ENCODE data around the gene GLRX3.

GLRX3 gene

DNA sequence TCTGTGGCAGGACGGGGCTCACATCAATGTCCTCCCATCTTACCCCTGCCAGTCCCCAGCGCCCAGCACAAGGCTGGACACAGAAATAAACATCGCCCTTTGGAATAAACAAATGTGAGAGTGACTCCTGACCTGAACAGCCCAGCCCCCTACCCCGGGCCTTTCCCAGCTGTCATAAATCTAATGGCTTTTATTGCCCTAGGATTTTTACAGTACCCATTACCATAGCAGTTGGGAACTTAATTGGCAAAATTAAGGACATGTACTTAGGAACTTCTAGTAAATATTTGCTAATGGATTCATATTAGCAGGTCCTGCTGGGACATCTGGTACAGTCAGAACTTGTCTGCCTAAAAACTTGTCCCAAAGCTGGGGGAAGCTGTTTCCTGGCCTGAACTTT lies 76.6 kb downstream of the GLRX3 start:
- ChIA-PET POLR2A (interaction anchor here (0.6 kb wide), 1 partner anchor 203 kb away, joined by 4 read pairs; no protein-coding TSS in a partner anchor), CTCF (no interaction called here)
- no peaks in the 10 kb centered on the region for H3K4me1 ChIP-seq (ENCODE audit: control insufficient read depth, insufficient read depth, low read length)
- H3K9me3 ChIP-seq (ENCODE audit: control insufficient read depth, insufficient read depth, low read depth, low read length) = no peaks in the 10 kb centered on the region
- TF ChIP-seq BCL11A (tag by site-specific recombination; IDR thresholded peaks at IDR 0.05; ENCODE audit: low read depth) (no peak), ZNF24 (tag by site-specific recombination; IDR thresholded peaks at IDR 0.05) (no peak), ZNF473 (tag by site-specific recombination; IDR thresholded peaks at IDR 0.05) (no peak), SETDB1 (IDR thresholded peaks at IDR 0.05; ENCODE audit: insufficient read length, low read length) (no peak)
- TF ChIP-seq, protein P1, sequence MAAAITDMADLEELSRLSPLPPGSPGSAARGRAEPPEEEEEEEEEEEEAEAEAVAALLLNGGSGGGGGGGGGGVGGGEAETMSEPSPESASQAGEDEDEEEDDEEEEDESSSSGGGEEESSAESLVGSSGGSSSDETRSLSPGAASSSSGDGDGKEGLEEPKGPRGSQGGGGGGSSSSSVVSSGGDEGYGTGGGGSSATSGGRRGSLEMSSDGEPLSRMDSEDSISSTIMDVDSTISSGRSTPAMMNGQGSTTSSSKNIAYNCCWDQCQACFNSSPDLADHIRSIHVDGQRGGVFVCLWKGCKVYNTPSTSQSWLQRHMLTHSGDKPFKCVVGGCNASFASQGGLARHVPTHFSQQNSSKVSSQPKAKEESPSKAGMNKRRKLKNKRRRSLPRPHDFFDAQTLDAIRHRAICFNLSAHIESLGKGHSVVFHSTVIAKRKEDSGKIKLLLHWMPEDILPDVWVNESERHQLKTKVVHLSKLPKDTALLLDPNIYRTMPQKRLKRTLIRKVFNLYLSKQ (tag by site-specific recombination; IDR thresholded peaks at IDR 0.05; ENCODE audit: borderline replicate concordance) = no peak
- TF ChIP-seq, protein P2, sequence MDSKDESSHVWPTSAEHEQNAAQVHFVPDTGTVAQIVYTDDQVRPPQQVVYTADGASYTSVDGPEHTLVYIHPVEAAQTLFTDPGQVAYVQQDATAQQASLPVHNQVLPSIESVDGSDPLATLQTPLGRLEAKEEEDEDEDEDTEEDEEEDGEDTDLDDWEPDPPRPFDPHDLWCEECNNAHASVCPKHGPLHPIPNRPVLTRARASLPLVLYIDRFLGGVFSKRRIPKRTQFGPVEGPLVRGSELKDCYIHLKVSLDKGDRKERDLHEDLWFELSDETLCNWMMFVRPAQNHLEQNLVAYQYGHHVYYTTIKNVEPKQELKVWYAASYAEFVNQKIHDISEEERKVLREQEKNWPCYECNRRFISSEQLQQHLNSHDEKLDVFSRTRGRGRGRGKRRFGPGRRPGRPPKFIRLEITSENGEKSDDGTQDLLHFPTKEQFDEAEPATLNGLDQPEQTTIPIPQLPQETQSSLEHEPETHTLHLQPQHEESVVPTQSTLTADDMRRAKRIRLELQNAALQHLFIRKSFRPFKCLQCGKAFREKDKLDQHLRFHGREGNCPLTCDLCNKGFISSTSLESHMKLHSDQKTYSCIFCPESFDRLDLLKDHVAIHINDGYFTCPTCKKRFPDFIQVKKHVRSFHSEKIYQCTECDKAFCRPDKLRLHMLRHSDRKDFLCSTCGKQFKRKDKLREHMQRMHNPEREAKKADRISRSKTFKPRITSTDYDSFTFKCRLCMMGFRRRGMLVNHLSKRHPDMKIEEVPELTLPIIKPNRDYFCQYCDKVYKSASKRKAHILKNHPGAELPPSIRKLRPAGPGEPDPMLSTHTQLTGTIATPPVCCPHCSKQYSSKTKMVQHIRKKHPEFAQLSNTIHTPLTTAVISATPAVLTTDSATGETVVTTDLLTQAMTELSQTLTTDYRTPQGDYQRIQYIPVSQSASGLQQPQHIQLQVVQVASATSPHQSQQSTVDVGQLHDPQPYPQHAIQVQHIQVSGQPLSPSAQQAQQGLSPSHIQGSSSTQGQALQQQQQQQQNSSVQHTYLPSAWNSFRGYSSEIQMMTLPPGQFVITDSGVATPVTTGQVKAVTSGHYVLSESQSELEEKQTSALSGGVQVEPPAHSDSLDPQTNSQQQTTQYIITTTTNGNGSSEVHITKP (tag by site-specific recombination; IDR thresholded peaks at IDR 0.05) = no peak
- no peak overlapping the region for H3K4me3 ChIP-seq (ENCODE audit: low read depth, low read length)
- no peaks in the 10 kb centered on the region for H3K36me3 ChIP-seq (ENCODE audit: control insufficient read depth in 2 of 2, insufficient read depth in 1 of 2, low read length in 2 of 2)
- no peak overlapping the region for H3K27ac ChIP-seq (ENCODE audit: extremely low read depth, low read depth, low read length)

DNA sequence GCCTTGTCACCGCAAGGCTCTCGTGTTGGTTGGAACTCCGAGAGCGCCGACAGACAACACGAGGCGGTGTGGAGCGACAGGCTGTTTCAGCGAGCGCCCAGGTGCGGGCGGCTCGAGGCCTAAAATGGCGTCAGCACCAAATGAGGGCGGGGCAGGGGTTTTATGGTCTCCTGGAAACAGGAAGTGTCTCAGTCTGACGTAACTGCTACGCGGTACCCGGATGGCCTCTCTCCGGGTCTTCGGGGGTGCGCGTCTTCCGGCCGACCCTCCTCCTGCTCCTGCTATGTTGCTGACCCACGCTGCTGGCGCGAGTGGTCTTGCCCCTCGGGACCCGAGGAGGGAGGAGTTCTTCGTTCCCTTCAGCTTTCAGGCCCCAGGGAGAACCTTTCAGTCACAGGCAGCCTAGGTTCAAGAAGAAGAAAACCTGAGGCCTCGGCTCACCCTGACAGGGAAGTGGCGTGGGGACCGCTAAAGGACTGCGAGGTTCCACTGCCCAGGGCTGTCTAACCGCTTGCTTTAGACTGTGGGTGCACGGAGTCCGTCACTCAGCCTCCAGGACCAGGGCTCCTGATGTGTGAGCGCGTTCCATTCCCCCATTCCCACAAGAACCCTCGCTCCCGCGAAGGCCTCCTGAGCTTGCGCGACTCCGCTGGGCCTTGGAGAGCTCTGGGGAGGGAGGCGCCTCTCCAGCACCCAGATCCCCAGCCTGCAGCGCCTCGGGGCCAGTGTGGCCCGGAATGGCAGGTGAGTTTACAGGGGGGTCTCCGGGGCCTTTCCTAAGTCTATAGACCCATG lies 77.3 kb downstream of the GLRX3 start:
- Histone ChIP-seq H3K9me3 (ENCODE audit: control insufficient read depth, insufficient read depth, low read depth, low read length) (no peaks in the 10 kb centered on the region), H3K4me3 (ENCODE audit: low read depth, low read length) (no peak overlapping the region), H3K27ac (ENCODE audit: extremely low read depth, low read depth, low read length) (no peak overlapping the region), H3K36me3 (ENCODE audit: control insufficient read depth in 2 of 2, insufficient read depth in 1 of 2, low read length in 2 of 2) (no peaks in the 10 kb centered on the region), H3K4me1 (ENCODE audit: control insufficient read depth, insufficient read depth, low read length) (no peaks in the 10 kb centered on the region)
- POLR2A ChIA-PET = no interaction called here
- no peak for TF ChIP-seq ZNF184 (tag by site-specific recombination; IDR thresholded peaks at IDR 0.05)
- TF ChIP-seq ZNF404 (tag by site-specific recombination; IDR thresholded peaks at IDR 0.05) = no peak
- TF ChIP-seq SETDB1 (IDR thresholded peaks at IDR 0.05; ENCODE audit: insufficient read length, low read length) = no peak
- no peak for TF ChIP-seq ZEB2 (tag by site-specific recombination; IDR thresholded peaks at IDR 0.05)
- TF ChIP-seq MZF1 (tag by site-specific recombination; IDR thresholded peaks at IDR 0.05; ENCODE audit: borderline replicate concordance) = no peak
- TF ChIP-seq ZNF202 (tag by site-specific recombination; IDR thresholded peaks at IDR 0.05; ENCODE audit: borderline replicate concordance) = no peak
- no peak for TF ChIP-seq ZNF629 (tag by site-specific recombination; IDR thresholded peaks at IDR 0.05)
- TF ChIP-seq ZNF555 (tag by site-specific recombination; conservative IDR thresholded peaks at IDR 0.05) = no peak
- TF ChIP-seq ZNF701 (tag by site-specific recombination; IDR thresholded peaks at IDR 0.05) = no peak
- no peak for TF ChIP-seq ZBTB8A (tag by site-specific recombination; IDR thresholded peaks at IDR 0.05)
- TF ChIP-seq ZNF549 (tag by site-specific recombination; IDR thresholded peaks at IDR 0.05) = no peak
- TF ChIP-seq, protein P2 (tag by site-specific recombination; IDR thresholded peaks at IDR 0.05) = no peak
- no peak for TF ChIP-seq ZNF530 (tag by site-specific recombination; IDR thresholded peaks at IDR 0.05; ENCODE audit: low read depth)
- no peak for TF ChIP-seq ZNF585B (tag by site-specific recombination; IDR thresholded peaks at IDR 0.05)
- no peak for TF ChIP-seq ZNF785 (tag by site-specific recombination; IDR thresholded peaks at IDR 0.05)
- TF ChIP-seq SP2 (tag by site-specific recombination; IDR thresholded peaks at IDR 0.05) = no peak
- CTCF ChIA-PET = no interaction called here
